ENCODE data around the gene IRF2.

Gene IRF2

DNA sequence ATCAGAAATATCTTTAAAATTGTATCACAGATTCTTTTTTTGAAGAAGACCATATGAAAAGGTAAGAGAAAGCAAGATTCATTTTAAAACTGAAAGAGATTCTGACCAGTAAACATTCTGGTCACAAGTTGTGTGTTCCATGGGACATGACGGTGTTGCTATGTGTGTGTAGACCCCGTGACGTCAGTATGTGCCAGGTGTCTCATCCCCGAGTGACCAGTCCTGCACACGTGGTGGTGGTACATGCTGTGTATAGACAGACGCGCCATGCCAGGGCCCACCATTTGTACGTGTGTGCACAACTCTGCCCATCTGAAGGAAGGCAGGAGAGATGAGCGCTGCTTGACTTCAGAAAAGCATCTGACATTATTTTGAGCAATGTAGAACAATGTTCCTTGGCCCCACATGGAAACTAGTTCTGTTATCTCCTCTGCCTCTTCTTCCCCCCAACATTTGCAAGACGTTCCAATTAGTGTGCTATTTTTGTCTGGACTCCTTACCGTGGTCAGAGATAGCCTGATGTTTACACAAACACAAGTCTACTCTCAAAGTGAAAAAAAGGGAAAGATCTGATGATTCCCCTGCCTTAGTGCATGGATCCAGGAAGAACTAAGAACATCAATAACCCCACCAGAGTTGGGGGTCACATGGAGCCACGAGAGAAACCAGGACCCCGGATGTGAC, 51.2 kb downstream of the IRF2 start:
- TF ChIP-seq CTCF (IDR thresholded peaks at IDR 0.05; ENCODE audit: insufficient read depth, missing control alignments), result no peak
- no peak for FAIRE-seq

DNA sequence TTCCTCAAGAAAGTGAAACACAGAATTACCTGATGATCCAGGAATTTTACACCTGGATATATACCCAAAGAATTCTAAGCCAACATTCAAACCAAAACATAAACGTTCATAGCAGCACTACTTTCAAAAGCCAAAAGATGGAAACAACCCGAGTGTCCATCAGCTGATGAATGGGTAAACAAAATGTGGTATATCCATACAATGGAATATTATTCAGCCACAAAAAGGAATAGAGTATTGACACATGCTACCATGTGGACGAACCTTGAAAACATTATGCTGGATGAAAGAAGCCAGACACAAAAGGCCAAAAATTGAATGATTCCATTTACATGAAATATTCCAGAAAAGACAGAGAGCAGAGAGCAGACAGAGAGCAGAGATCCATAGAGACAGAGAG, 52.0 kb downstream of the IRF2 start:
- no peak for TF ChIP-seq CTCF (IDR thresholded peaks at IDR 0.05; ENCODE audit: insufficient read depth, missing control alignments)
- FAIRE-seq (no peak), DNase-seq (ENCODE audit: insufficient read length, low spot score) (no peak)

More for the DNA sequence above, 51.2 kb downstream of the IRF2 start:
- DNase-seq (ENCODE audit: insufficient read length, low spot score), result no peak

DNA sequence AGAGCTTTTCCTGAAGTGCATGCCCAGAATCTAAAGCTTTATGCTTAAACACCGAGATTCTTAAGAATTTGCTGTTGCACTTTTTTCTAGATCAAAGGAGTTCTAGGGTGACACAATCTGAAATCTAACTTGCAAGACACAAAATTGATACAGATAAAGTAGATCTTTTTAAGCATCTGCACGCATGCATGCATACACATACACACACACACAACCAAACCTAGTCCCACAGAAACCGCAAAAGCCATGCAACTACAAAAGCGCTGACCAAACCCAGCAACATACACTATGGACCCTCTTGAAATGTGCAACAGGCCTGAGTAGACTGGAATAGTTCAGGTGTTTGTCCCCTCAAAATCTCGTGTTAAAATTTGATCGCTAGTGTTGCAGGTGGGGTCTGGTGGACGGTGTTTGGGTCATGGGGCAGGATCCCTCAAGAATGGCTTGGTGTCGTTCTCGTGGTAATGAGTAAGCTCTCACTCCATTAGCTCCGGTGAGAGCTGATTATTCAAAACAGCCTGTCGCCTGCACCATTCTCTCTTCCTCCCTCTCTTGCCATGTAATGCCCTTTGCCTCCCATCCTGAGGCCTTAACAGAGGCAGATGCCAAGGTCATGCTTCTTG, 52.7 kb downstream of the IRF2 start:
- no peak for DNase-seq (ENCODE audit: insufficient read length, low spot score)
- no peak for TF ChIP-seq CTCF (IDR thresholded peaks at IDR 0.05; ENCODE audit: insufficient read depth, missing control alignments)
- no peak for FAIRE-seq

- TF ChIP-seq CTCF (IDR thresholded peaks at IDR 0.05; ENCODE audit: insufficient read depth, missing control alignments), result no peak
- DNase-seq (ENCODE audit: insufficient read length, low spot score), result no peak
- FAIRE-seq, result no peak
Measured at GRCh38 chr4:184420881-184421416, 53.4 kb downstream of the IRF2 start.

- FAIRE-seq (no peak), DNase-seq (ENCODE audit: insufficient read length, low spot score) (no peak)
- TF ChIP-seq CTCF (IDR thresholded peaks at IDR 0.05; ENCODE audit: insufficient read depth, missing control alignments), result no peak
Measured at GRCh38 chr4:184420402-184420801, 53.9 kb downstream of the IRF2 start.

DNA sequence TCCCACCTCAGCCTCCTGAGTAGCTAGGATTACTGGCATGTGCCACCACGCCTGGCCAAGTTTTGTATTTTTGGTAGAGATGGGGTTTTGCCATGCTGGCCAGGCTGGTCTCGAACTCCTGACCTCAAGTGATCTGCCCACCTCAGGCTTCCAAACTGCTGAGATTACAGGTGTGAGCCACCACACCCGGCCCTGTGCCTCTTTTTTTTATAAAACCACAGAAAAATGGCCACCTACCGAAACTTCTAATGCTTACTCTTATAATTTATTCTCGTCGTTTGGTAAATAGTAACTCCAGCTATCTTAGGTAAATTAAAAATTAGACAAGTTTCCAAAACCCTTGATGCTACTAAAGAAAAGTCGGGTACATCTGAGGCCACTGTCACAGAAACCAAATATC, 54.4 kb downstream of the IRF2 start:
- no peak for FAIRE-seq
- DNase-seq (ENCODE audit: insufficient read length, low spot score), result no peak
- no peak for TF ChIP-seq CTCF (IDR thresholded peaks at IDR 0.05; ENCODE audit: insufficient read depth, missing control alignments)
